Upper lobe of left lung (tissue), 6 donors: ENCODE measurements around the gene CSKMT. TPM values are rescaled to one million over a fixed set of nuclear protein-coding genes. Genes with fewer than 3 reads are reported as not detected.

ENCODE experiments used
- ATAC-seq, 2 donors: fragments of 200-7000 bp; cut with Tn5 transposase; one replicate each; pipeline ENCODE4 v1.9.1; 2022; ENCODE audit warnings: mild to moderate bottlenecking in 2 of 2, moderate library complexity in 2 of 2; ENCODE audit not compliant: low FRiP score in 2 of 2
- DNase-seq, 2 donors: peaks; one replicate each; pipeline ENCODE4 v3.0.0-alpha.2; 2019 to 2020
- H3K27ac ChIP-seq, 4 donors: fragments of 200-600 bp; sonication (generic); one replicate each; pipeline ENCODE4 v1.5.1; 2016 to 2019
- H3K27me3 ChIP-seq, 4 donors: fragments of 200-600 bp; sonication (generic); one replicate each; pipeline ENCODE4 v1.5.1; 2017 to 2019
- H3K36me3 ChIP-seq, 4 donors: fragments of 200-600 bp; sonication (generic); one replicate each; pipeline ENCODE4 v1.5.1; 2016 to 2019
- H3K4me1 ChIP-seq, 4 donors: fragments of 200-600 bp; sonication (generic); one replicate each; pipeline ENCODE4 v1.5.1; 2018 to 2019
- H3K4me3 ChIP-seq, 4 donors: fragments of 200-600 bp; sonication (generic); one replicate each; pipeline ENCODE4 v1.5.1; 2017 to 2019; ENCODE audit warnings: mild to moderate bottlenecking in 2 of 4, moderate library complexity in 1 of 4
- H3K9me3 ChIP-seq, 4 donors: fragments of 200-600 bp; sonication (generic); one replicate each; pipeline ENCODE4 v1.5.1; 2018 to 2019
- EP300 ChIP-seq, 4 donors: sonication (generic); formaldehyde crosslinking; IDR thresholded peaks; one replicate each; pipeline ENCODE4 v1.5.1; 2017; ENCODE audit warnings: antibody characterized with exemption in 4 of 4, control low read depth in 2 of 4
- POLR2A ChIP-seq, 4 donors: fragments of 450-650 bp; IDR thresholded peaks; one replicate each; pipeline ENCODE4 v1.5.1; 2016 to 2017; ENCODE audit warnings: antibody characterized with exemption in 4 of 4, mild to moderate bottlenecking in 2 of 4
- POLR2AphosphoS5 ChIP-seq, 2 donors: sonication (generic); formaldehyde crosslinking; IDR thresholded peaks; one replicate each; pipeline ENCODE4 v1.5.1; 2017; ENCODE audit warnings: antibody characterized with exemption in 2 of 2
- WGBS, 2 donors: methylation state at CpG; one replicate each; pipeline ENCODE4 v1.1.5; 2017 to 2018; 5-methylcytosine and 5-hydroxymethylcytosine counted together
- total RNA-seq, 6 donors: library from RNA; depleted of rRNA in 4 of 6; stranded (reverse); fragments of >200 nt in 4 of 6; gene quantifications; one replicate each; pipeline versions ENCODE4 v1.1.0 to v1.2.1, GENCODE V29; 2016 to 2021
- TF ChIP-seq, protein P1 (sequence below), 6 experiments: fragments of 450-650 bp in 4 of 6; fragments of 200-600 bp in 2 of 6; sonication (generic) in 2 of 6; IDR thresholded peaks; one replicate each; pipeline ENCODE4 v1.5.1; 2016 to 2019; ENCODE audit warnings: antibody characterized with exemption in 6 of 6
- donor health status: DM: no; HTN: no; CAD: no; lungs with moderate emphysema.
- donor health status: DM: no; HTN: yes; CAD: no; lungs with severe emphysema.

The CSKMT gene
- total RNA-seq, 6 donors from 2014 or later, result 5.7 to 16.0 (median 10.0) TPM

DNA sequence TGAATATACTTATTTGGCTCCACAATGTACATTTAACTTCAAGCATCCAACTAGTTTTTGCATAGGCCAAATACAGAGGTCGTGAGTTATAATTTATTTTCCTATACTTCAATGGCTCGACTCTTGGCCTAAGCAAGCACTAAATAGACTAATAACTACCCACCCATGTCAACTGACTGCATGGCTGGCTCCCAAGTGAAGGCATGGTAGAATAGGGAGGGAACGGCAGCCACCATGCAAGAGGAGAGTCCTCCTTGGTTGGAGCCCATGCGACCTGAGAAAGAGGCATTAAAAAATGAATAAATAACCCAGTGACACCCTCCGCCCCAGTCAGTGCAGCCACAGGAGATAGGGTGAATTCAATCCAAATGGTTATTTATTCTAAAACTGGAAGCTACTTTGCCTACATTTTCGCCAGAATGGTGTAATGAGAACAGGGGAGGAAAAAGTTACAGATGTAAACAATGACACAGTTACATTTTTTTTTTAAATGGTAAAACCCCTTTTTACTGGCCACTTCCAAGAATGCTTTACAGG, 47.2 kb downstream of the CSKMT start:
- ATAC-seq (no peak), DNase-seq (no peak)
- Histone ChIP-seq H3K4me1 (peaks cover 19 to 52% (median 31%) of the 10 kb centered on the region in 4 donors), H3K9me3 (no peaks in the 10 kb centered on the region), H3K27me3 (no peaks in the 10 kb centered on the region), H3K27ac (peak overlapping the region in 2 of 4 donors; percentile 39 to 70), H3K36me3 (peaks cover 33 to 69% (median 61%) of the 10 kb centered on the region in 4 donors), H3K4me3 (no peak overlapping the region)
- TF ChIP-seq, protein P1, sequence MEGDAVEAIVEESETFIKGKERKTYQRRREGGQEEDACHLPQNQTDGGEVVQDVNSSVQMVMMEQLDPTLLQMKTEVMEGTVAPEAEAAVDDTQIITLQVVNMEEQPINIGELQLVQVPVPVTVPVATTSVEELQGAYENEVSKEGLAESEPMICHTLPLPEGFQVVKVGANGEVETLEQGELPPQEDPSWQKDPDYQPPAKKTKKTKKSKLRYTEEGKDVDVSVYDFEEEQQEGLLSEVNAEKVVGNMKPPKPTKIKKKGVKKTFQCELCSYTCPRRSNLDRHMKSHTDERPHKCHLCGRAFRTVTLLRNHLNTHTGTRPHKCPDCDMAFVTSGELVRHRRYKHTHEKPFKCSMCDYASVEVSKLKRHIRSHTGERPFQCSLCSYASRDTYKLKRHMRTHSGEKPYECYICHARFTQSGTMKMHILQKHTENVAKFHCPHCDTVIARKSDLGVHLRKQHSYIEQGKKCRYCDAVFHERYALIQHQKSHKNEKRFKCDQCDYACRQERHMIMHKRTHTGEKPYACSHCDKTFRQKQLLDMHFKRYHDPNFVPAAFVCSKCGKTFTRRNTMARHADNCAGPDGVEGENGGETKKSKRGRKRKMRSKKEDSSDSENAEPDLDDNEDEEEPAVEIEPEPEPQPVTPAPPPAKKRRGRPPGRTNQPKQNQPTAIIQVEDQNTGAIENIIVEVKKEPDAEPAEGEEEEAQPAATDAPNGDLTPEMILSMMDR (IDR thresholded peaks at IDR 0.05), result no peak
- TF ChIP-seq EP300 (IDR thresholded peaks at IDR 0.05) (no peak), POLR2A (IDR thresholded peaks at IDR 0.05) (no peak), POLR2AphosphoS5 (IDR thresholded peaks at IDR 0.05) (no peak)
- 88 to 89% methylated on average over 6 of the region's 6 CpGs for WGBS, 2 donors

DNA sequence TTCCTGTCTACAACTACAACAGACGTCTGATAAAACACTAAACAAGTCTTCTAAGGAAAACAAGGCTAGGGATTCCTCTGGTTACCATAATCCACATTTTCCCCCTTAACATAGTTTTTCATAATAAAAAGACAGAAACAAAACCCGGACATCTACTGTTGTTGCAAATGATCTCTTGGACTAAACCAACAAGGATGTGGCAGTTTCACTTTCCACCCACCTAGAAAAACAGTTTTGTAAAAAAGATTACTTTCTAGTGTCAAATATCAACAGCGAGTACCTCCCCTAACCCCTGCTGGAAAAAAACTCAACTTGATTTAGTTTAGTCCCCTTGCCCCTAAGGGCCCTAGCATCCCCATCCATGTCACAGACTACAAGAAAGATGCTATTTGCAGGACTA, 47.7 kb downstream of the CSKMT start:
- Histone ChIP-seq H3K9me3 (no peaks in the 10 kb centered on the region), H3K27ac (peak overlapping the region; percentile 6 to 70 (median 34)), H3K4me3 (no peak overlapping the region), H3K4me1 (peaks cover 19 to 52% (median 29%) of the 10 kb centered on the region in 4 donors), H3K27me3 (no peaks in the 10 kb centered on the region), H3K36me3 (peaks cover 38 to 74% (median 66%) of the 10 kb centered on the region in 4 donors)
- DNase-seq (no peak), ATAC-seq (no peak)
- TF ChIP-seq, protein P1 (IDR thresholded peaks at IDR 0.05), result no peak
- TF ChIP-seq EP300 (IDR thresholded peaks at IDR 0.05) (no peak), POLR2AphosphoS5 (IDR thresholded peaks at IDR 0.05) (no peak), POLR2A (IDR thresholded peaks at IDR 0.05) (no peak)
- WGBS, 2 donors, result 65 to 67% methylated on average over 3 of the region's 3 CpGs

DNA sequence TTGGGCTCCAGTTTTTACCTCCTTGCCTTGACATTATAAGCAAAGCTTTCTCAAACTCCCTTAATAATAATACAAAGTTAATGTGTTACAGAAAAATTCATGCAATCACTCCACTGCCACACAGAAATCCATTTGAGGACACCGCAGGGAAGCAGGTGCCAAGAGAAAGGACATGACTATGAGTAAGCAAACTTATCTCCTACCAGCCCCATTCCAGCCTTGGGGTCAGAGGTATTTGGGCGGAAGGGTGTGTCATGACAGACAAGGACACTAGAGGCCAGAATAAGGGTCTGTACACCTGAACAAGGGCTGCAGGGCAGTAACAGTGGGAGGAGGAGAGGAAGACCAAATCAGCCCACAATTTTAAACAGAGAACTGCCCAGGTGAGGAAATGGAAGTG, 48.2 kb downstream of the CSKMT start:
- TF ChIP-seq, protein P1 (IDR thresholded peaks at IDR 0.05), result no peak
- TF ChIP-seq POLR2AphosphoS5 (IDR thresholded peaks at IDR 0.05), result peak in 1 of 2 donors; percentile 15
- Histone ChIP-seq H3K36me3 (peaks cover 43 to 79% (median 71%) of the 10 kb centered on the region in 4 donors), H3K27me3 (no peaks in the 10 kb centered on the region), H3K4me3 (no peak overlapping the region), H3K9me3 (no peaks in the 10 kb centered on the region), H3K4me1 (peaks cover 15 to 49% (median 25%) of the 10 kb centered on the region in 4 donors), H3K27ac (peak overlapping the region; percentile 6 to 70 (median 51))
- ATAC-seq (peak in 1 of 2 donors; percentile 59), DNase-seq (peak in 1 of 2 donors; percentile 66)
- WGBS, 2 donors, result 64 to 76% methylated on average over 2 of the region's 2 CpGs

DNA sequence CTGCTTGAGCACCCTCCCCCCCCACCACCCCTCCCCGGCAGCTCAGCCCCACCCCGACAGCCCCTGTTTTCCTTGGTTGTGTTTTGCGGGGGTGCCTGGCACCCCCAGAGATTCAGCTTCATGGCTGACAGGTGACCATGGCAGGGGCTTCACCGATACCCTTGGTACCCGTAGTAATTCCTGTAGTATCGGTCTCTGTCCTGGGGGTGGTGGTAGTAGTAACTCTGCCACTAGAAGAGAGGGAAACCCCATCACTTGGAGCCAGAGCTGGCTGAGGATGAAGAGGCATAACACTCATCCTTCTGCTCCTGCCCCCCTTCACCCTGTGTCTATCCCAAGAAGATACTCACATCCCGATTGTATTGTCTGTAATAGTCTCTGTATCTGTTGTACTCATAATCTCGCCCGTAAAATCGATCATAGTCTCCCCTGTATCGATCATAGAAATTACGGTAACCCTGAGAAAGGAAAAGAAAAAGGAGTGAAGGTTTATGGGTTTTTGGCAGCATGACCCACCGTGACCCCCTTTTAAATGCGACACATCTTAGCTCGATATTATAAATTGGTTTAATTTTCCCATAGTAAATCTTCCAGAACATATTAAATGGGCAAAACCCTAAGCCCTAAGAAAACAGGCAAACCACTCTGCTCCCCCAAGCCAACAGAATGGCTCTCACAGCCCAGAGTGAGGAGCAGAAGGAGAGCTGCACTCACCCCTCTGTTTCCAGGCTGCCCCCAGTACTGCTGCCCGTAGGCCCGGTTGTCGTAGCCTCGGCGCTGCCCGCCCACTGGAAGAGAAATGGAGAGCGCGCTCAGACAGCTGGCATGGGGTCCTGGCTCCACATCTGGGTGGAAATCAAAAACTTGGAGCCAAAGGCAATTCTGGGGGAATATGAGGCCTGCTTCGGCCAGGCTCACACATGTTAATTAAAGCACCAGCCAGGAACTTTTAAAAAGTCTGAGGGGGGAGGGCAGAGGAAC, 50.3 kb downstream of the CSKMT start:
- Histone ChIP-seq H3K36me3 (peaks cover 61 to 98% (median 91%) of the 10 kb centered on the region in 4 donors), H3K9me3 (no peaks in the 10 kb centered on the region), H3K27ac (no peak overlapping the region), H3K27me3 (no peaks in the 10 kb centered on the region), H3K4me3 (no peak overlapping the region), H3K4me1 (peaks cover 2 to 32% (median 13%) of the 10 kb centered on the region in 4 donors)
- WGBS, 2 donors, result 92 to 95% methylated on average over 24 of the region's 24 CpGs
- DNase-seq (peak in 1 of 2 donors; percentile 46), ATAC-seq (no peak)
- no peak for TF ChIP-seq EP300 (IDR thresholded peaks at IDR 0.05)
- TF ChIP-seq, protein P1 (IDR thresholded peaks at IDR 0.05), result no peak
- TF ChIP-seq POLR2A (IDR thresholded peaks at IDR 0.05), result no peak
- no peak for TF ChIP-seq POLR2AphosphoS5 (IDR thresholded peaks at IDR 0.05)
